IMR-90 (cell line): ENCODE data around the gene MINK1. TPM values are rescaled to one million over a fixed set of nuclear protein-coding genes. Genes with fewer than 3 reads are reported as not detected.

Source experiments
- ATAC-seq: fragments of 200-7000 bp; cut with Tn5 transposase; 2 replicates; pipeline ENCODE4 v1.9.1; 2020; ENCODE audit warnings: low read depth, mild to moderate bottlenecking, moderate library complexity
- BruUV-seq: library from RNA; stranded (reverse); fragments of 400-500 nt; replicated peaks from 2 replicates; lab custom pipeline; 2021; lab: Mats Ljungman, UMichigan
- CTCF ChIA-PET: fragments of 300-600 bp; formaldehyde crosslinking; extraction: SDS; loops from one replicate; lab custom pipeline; 2021; ENCODE audit warnings: antibody characterized with exemption; lab: Yijun Ruan, JAX
- POLR2A ChIA-PET: fragments of 300-600 bp; sonication (Branson Sonifier 250); formaldehyde crosslinking; loops from one replicate; lab custom pipeline; 2022; ENCODE audit warnings: antibody characterized with exemption; ENCODE audit not compliant: unreplicated experiment; lab: Charles Lee
- DNase-seq: peaks from one replicate; pipeline ENCODE4 v3.0.0; 2013
- H2AFZ ChIP-seq: replicated peaks from 2 replicates; pipeline ENCODE3; 2013; ENCODE audit warnings: low read length, mild to moderate bottlenecking; ENCODE audit not compliant: poor library complexity
- H2AK5ac ChIP-seq: 2 replicates; pipeline ENCODE4 v1.6.1; 2013; ENCODE audit warnings: low read depth, low read length, inconsistent platforms
- H2AK9ac ChIP-seq: replicated peaks from 2 replicates; pipeline ENCODE3; 2013; ENCODE audit warnings: mild to moderate bottlenecking, low read depth, low read length, moderate library complexity; ENCODE audit not compliant: poor library complexity
- H2BK120ac ChIP-seq: 2 replicates; pipeline ENCODE4 v1.6.1; 2013; ENCODE audit warnings: low read depth, low read length, inconsistent platforms
- H2BK15ac ChIP-seq: 3 replicates; pipeline ENCODE4 v1.6.1; 2013; ENCODE audit warnings: low read depth, low read length, inconsistent platforms
- H2BK20ac ChIP-seq: 2 replicates; pipeline ENCODE4 v1.6.1; 2013; ENCODE audit warnings: low read depth, mild to moderate bottlenecking, inconsistent platforms, low read length, moderate library complexity
- H2BK5ac ChIP-seq: 2 replicates; pipeline ENCODE4 v1.6.1; 2013; ENCODE audit warnings: mild to moderate bottlenecking, low read depth, low read length, inconsistent platforms; ENCODE audit not compliant: poor library complexity, severe bottlenecking
- H3K14ac ChIP-seq: replicated peaks from 2 replicates; pipeline ENCODE4 v1.6.1; 2013; ENCODE audit warnings: low read depth, low read length, inconsistent platforms
- H3K18ac ChIP-seq: 2 replicates; pipeline ENCODE4 v1.6.1; 2013; ENCODE audit warnings: low read depth, low read length, control low read depth
- H3K23ac ChIP-seq: 2 replicates; pipeline ENCODE4 v1.6.1; 2013; ENCODE audit warnings: low read depth, low read length, inconsistent platforms
- H3K27ac ChIP-seq: 2 replicates; pipeline ENCODE4 v1.5.1; 2013; ENCODE audit warnings: mild to moderate bottlenecking, control low read depth, low read length; ENCODE audit not compliant: insufficient read depth
- H3K27me3 ChIP-seq: 2 replicates; pipeline ENCODE4 v1.6.1; 2013; ENCODE audit warnings: low read length; ENCODE audit not compliant: control insufficient read depth, insufficient read depth
- H3K36me3 ChIP-seq: 2 replicates; pipeline ENCODE4 v1.6.1; 2013; ENCODE audit warnings: low read length, mixed read lengths; ENCODE audit not compliant: control insufficient read depth, insufficient read depth
- H3K4ac ChIP-seq: 2 replicates; pipeline ENCODE4 v1.6.1; 2013; ENCODE audit warnings: low read depth, low read length, inconsistent platforms
- H3K4me1 ChIP-seq: 2 replicates; pipeline ENCODE4 v1.6.1; 2013; ENCODE audit warnings: low read length, mixed read lengths; ENCODE audit not compliant: control insufficient read depth, insufficient read depth
- H3K4me2 ChIP-seq: 2 replicates; pipeline ENCODE4 v1.6.1; 2013; ENCODE audit warnings: low read depth, mild to moderate bottlenecking, control low read depth, low read length, moderate library complexity
- H3K4me3 ChIP-seq: 2 replicates; pipeline ENCODE4 v1.5.1; 2013; ENCODE audit warnings: low read depth, mild to moderate bottlenecking, control low read depth, low read length, moderate library complexity; ENCODE audit not compliant: insufficient read depth
- H3K56ac ChIP-seq: 2 replicates; pipeline ENCODE4 v1.6.1; 2013; ENCODE audit warnings: low read length, inconsistent platforms; ENCODE audit not compliant: insufficient read depth; ENCODE audit errors: extremely low read depth
- H3K79me1 ChIP-seq, 2 experiments: 2 replicates each; pipeline ENCODE4 v1.6.1; 2013; ENCODE audit warnings: low read length in 2 of 2, inconsistent platforms in 1 of 2, low read depth in 1 of 2
- H3K9ac ChIP-seq: 2 replicates; pipeline ENCODE4 v1.6.1; 2013; ENCODE audit warnings: low read depth, low read length, control low read depth
- H3K9me1 ChIP-seq: 2 replicates; pipeline ENCODE4 v1.6.1; 2013; ENCODE audit warnings: low read length, inconsistent platforms; ENCODE audit not compliant: insufficient read depth
- H3K9me3 ChIP-seq: 2 replicates; pipeline ENCODE4 v1.6.1; 2013; ENCODE audit warnings: low read length; ENCODE audit not compliant: control insufficient read depth, insufficient read depth
- H4K20me1 ChIP-seq: 2 replicates; pipeline ENCODE4 v1.6.1; 2013; ENCODE audit warnings: low read length, inconsistent platforms; ENCODE audit not compliant: insufficient read depth
- H4K5ac ChIP-seq: 2 replicates; pipeline ENCODE4 v1.6.1; 2013; ENCODE audit warnings: mild to moderate bottlenecking, low read depth, low read length, control low read depth
- H4K8ac ChIP-seq, 2 experiments: 2 replicates each; pipeline ENCODE4 v1.6.1; 2013; ENCODE audit warnings: low read depth in 2 of 2, low read length in 2 of 2, control low read depth in 1 of 2, inconsistent platforms in 1 of 2
- H4K91ac ChIP-seq: 2 replicates; pipeline ENCODE4 v1.6.1; 2013; ENCODE audit warnings: low read depth, low read length, inconsistent platforms; ENCODE audit not compliant: insufficient read depth
- BHLHE40 ChIP-seq: fragments of 150-350 bp; IDR thresholded peaks from 2 replicates; pipeline ENCODE4 v1.6.1; 2016; ENCODE audit warnings: mild to moderate bottlenecking, low read depth, low read length
- CEBPB ChIP-seq: IDR thresholded peaks from 2 replicates; pipeline ENCODE4 v1.6.1; 2012; ENCODE audit warnings: low read depth, low read length, improper control_type of control experiment
- CTCF ChIP-seq: conservative IDR thresholded peaks from 2 replicates; pipeline ENCODE4 v1.5.1; 2012; ENCODE audit warnings: mild to moderate bottlenecking, low read depth, low read length, improper control_type of control experiment
- FOS ChIP-seq: fragments of 150-350 bp; IDR thresholded peaks from 2 replicates; pipeline ENCODE4 v1.6.1; 2016; ENCODE audit warnings: low read depth, low read length
- MAZ ChIP-seq: IDR thresholded peaks from 2 replicates; pipeline ENCODE4 v1.6.1; 2012; ENCODE audit warnings: low read depth, mild to moderate bottlenecking, low read length, improper control_type of control experiment, moderate library complexity, borderline replicate concordance
- MXI1 ChIP-seq: IDR thresholded peaks from 2 replicates; pipeline ENCODE4 v1.6.1; 2012; ENCODE audit warnings: low read depth, mild to moderate bottlenecking, low read length, moderate library complexity, borderline replicate concordance
- NFE2L2 ChIP-seq: fragments of 150-350 bp; IDR thresholded peaks from 2 replicates; pipeline ENCODE4 v1.6.1; 2016; ENCODE audit warnings: low read depth, mild to moderate bottlenecking, low read length
- POLR2A ChIP-seq: IDR thresholded peaks from 2 replicates; pipeline ENCODE4 v1.6.1; 2012; ENCODE audit warnings: mild to moderate bottlenecking, low read depth, low read length
- RAD21 ChIP-seq: IDR thresholded peaks from 2 replicates; pipeline ENCODE4 v1.6.1; 2012; ENCODE audit warnings: low read length, improper control_type of control experiment
- RFX5 ChIP-seq: IDR thresholded peaks from 2 replicates; pipeline ENCODE4 v1.8.0; 2012; ENCODE audit warnings: low read depth, mild to moderate bottlenecking, low read length, moderate library complexity
- SMC3 ChIP-seq: fragments of 150-350 bp; IDR thresholded peaks from 2 replicates; pipeline ENCODE4 v1.6.1; 2016; ENCODE audit warnings: low read depth, mild to moderate bottlenecking, antibody characterized with exemption, low read length, moderate library complexity
- USF2 ChIP-seq: fragments of 150-350 bp; IDR thresholded peaks from 2 replicates; pipeline ENCODE4 v1.6.1; 2017; ENCODE audit warnings: mild to moderate bottlenecking, antibody characterized with exemption, low read length, low read depth
- WGBS, 2 experiments: methylation state at CpG; one replicate each; pipeline versions ENCODE4 v1.1.5 to v1.1.7; 2013; ENCODE audit warnings: missing lambda C conversion rate in 2 of 2; ENCODE audit not compliant: insufficient read length in 1 of 2; ENCODE audit errors: extremely low coverage in 2 of 2; 5-methylcytosine and 5-hydroxymethylcytosine counted together
- dilution Hi-C: fragments of 300-500 bp; cut with HindIII; formaldehyde crosslinking; loops from one replicate; pipeline ENCODE4 v1.14.3; 2018; ENCODE audit warnings: low sequenced_read_pairs; ENCODE audit not compliant: unreplicated experiment
- in situ Hi-C: fragments of 300-500 bp; cut with MboI; formaldehyde crosslinking; loops from 3 replicates; pipeline ENCODE4 v1.14.3; 2019; ENCODE audit warnings: low sequenced_read_pairs, inconsistent platforms, mixed read lengths
- intact Hi-C: fragments of 100-400 bp; cut with micrococcal nuclease; formaldehyde crosslinking; loops from 2 replicates; pipeline ENCODE4 v1.10.0; 2022
- polyA plus RNA-seq, 3 experiments: library from polyadenylated mRNA; depleted of rRNA; stranded (reverse); fragments of >200 nt; gene quantifications; 2 replicates each; pipeline ENCODE4 v1.2.3, GENCODE V29; 2012; ENCODE audit warnings: low replicate concordance in 1 of 3
- total RNA-seq: library from RNA; depleted of rRNA; stranded (reverse); fragments of >200 nt; gene quantifications from 2 replicates; pipeline ENCODE4 v1.2.3, GENCODE V29; 2012
- TF ChIP-seq, protein P1 (sequence below): fragments of 150-350 bp; IDR thresholded peaks from 2 replicates; pipeline ENCODE4 v1.6.1; 2016; ENCODE audit warnings: low read depth, mild to moderate bottlenecking, low read length, moderate library complexity, borderline replicate concordance

MINK1 gene
- total and polyA plus RNA-seq, 2 of the 4 experiments (the other 2 are of a cell fraction), result 12.2 to 40.9 TPM

- TF ChIP-seq MAZ (no peak), CEBPB (no peak), BHLHE40 (no peak), CTCF (no peak), POLR2A (no peak), USF2 (no peak), FOS (no peak), RFX5 (no peak), RAD21 (no peak), SMC3 (no peak), MXI1 (no peak), NFE2L2 (no peak)
- TF ChIP-seq, protein P1, sequence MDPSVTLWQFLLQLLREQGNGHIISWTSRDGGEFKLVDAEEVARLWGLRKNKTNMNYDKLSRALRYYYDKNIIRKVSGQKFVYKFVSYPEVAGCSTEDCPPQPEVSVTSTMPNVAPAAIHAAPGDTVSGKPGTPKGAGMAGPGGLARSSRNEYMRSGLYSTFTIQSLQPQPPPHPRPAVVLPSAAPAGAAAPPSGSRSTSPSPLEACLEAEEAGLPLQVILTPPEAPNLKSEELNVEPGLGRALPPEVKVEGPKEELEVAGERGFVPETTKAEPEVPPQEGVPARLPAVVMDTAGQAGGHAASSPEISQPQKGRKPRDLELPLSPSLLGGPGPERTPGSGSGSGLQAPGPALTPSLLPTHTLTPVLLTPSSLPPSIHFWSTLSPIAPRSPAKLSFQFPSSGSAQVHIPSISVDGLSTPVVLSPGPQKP, result no peak
- DNase-seq (no peak), ATAC-seq (no peak)
- no peaks in the 10 kb centered on the region for H3K36me3 ChIP-seq
- H3K4me2 ChIP-seq, result no peak overlapping the region; the same call in 1 of the 2 replicates
- no peak overlapping the region for H3K4me3 ChIP-seq
- ChIA-PET CTCF (no interaction called here), POLR2A (no interaction called here)
- no peak overlapping the region for H3K56ac ChIP-seq
- peaks cover 5% of the 10 kb centered on the region; the same call in 1 of the 2 replicates for H3K4me1 ChIP-seq
- no peak overlapping the region for H2BK20ac ChIP-seq
- H3K23ac ChIP-seq, result peak overlapping the region; percentile 65; the same call in 1 of the 2 replicates
- intact Hi-C loops, result no loop called here
- no peak overlapping the region for H3K18ac ChIP-seq
- H2AK9ac ChIP-seq, result no peak overlapping the region
- peaks cover 40% of the 10 kb centered on the region for H3K27me3 ChIP-seq
- H2BK120ac ChIP-seq, result no peak overlapping the region
- no peak overlapping the region for H3K4ac ChIP-seq
- no peak overlapping the region for H3K27ac ChIP-seq
- H4K5ac ChIP-seq, result no peak overlapping the region
- H4K20me1 ChIP-seq, result no peaks in the 10 kb centered on the region
- dilution Hi-C loops, result no loop called here
- no peak overlapping the region for H2BK15ac ChIP-seq
- in situ Hi-C loops, result loop anchor here (5.0 kb wide), 1 partner anchor 96 kb away; no protein-coding TSS in a partner anchor
- H2AFZ ChIP-seq, result no peak overlapping the region
- no peak overlapping the region for H3K9ac ChIP-seq
- H3K9me3 ChIP-seq, result no peaks in the 10 kb centered on the region
- H4K8ac ChIP-seq, result no peak overlapping the region
- no peak overlapping the region for H3K14ac ChIP-seq
- peaks cover 4% of the 10 kb centered on the region for H3K9me1 ChIP-seq
- no CpG with 5 or more reads among the region's 6 CpGs for WGBS, 2 experiments
- H3K79me1 ChIP-seq, result peaks cover 0 to 5% of the 10 kb centered on the region in 2 experiments; a peak in 2 of 4 replicates
- H2AK5ac ChIP-seq, result no peak overlapping the region
- no TSS peak for BruUV-seq
- no peak overlapping the region for H2BK5ac ChIP-seq
- H4K91ac ChIP-seq, result no peak overlapping the region
Observed at GRCh38 chr17:4786516-4786915, 46.6 kb upstream of the MINK1 start.
